CD14-positive monocyte (primary cell): ENCODE data around the gene AJAP1. TPM values are rescaled to one million over a fixed set of nuclear protein-coding genes. Genes with fewer than 3 reads are reported as not detected.
A peak's percentile ranks its signal among the peaks of the same experiment; 100 is the strongest.

ENCODE experiments used
- DNase-seq, 3 donors: peaks; one replicate each; pipeline ENCODE4 v3.0.0-alpha.2; 2011 to 2022
- H2AFZ ChIP-seq: 2 replicates; pipeline ENCODE4 v1.6.0; 2012; ENCODE audit warnings: mild to moderate bottlenecking, low read depth, low read length, inconsistent platforms; ENCODE audit not compliant: insufficient read depth, poor library complexity, severe bottlenecking
- H3K27ac ChIP-seq, 2 donors: 1 replicate in 1 of 2; 2 replicates in 1 of 2; pipeline ENCODE4 v1.5.1; 2012 to 2013; ENCODE audit warnings: low read length in 2 of 2, control low read depth in 1 of 2, inconsistent platforms in 1 of 2, low read depth in 1 of 2, mild to moderate bottlenecking in 1 of 2
- H3K27me3 ChIP-seq, 2 donors: one replicate each; pipeline versions ENCODE4 v1.6.0 to v1.6.1; 2011 to 2013; ENCODE audit warnings: low read length in 2 of 2; ENCODE audit not compliant: control insufficient read depth in 2 of 2, insufficient read depth in 2 of 2
- H3K36me3 ChIP-seq, 2 donors: replicated peaks in 1 of 2; 1 replicate in 1 of 2; 2 replicates in 1 of 2; pipeline versions ENCODE4 v1.5.1 to v1.6.1; 2012 to 2013; ENCODE audit warnings: low read length in 2 of 2, control low read depth in 1 of 2, inconsistent platforms in 1 of 2, mild to moderate bottlenecking in 1 of 2; ENCODE audit not compliant: insufficient read depth in 2 of 2, control insufficient read depth in 1 of 2
- H3K4me1 ChIP-seq, 2 donors: 1 replicate in 1 of 2; 2 replicates in 1 of 2; pipeline versions ENCODE4 v1.5.1 to v1.6.1; 2012 to 2013; ENCODE audit warnings: low read length in 2 of 2, control low read depth in 1 of 2, inconsistent platforms in 1 of 2, mild to moderate bottlenecking in 1 of 2, moderate library complexity in 1 of 2; ENCODE audit not compliant: insufficient read depth in 2 of 2, control insufficient read depth in 1 of 2
- H3K4me2 ChIP-seq: replicated peaks from 2 replicates; pipeline ENCODE3; 2012; ENCODE audit warnings: low read length, moderate library complexity, mild to moderate bottlenecking; ENCODE audit not compliant: poor library complexity, severe bottlenecking; ENCODE audit errors: extremely low read depth
- H3K4me3 ChIP-seq, 3 experiments: fragments of 200-600 bp in 1 of 3; sonication (generic) in 1 of 3; replicated peaks in 1 of 3; 1 replicate in 2 of 3; 2 replicates in 1 of 3; pipeline ENCODE4 v1.5.1; 2011 to 2013; ENCODE audit warnings: low read length in 3 of 3, mild to moderate bottlenecking in 3 of 3, control low read depth in 2 of 3, low read depth in 2 of 3, inconsistent platforms in 1 of 3, moderate library complexity in 1 of 3
- H3K79me2 ChIP-seq: 2 replicates; pipeline ENCODE4 v1.6.0; 2012; ENCODE audit warnings: mild to moderate bottlenecking, control low read depth, inconsistent platforms, low read length, moderate library complexity; ENCODE audit not compliant: insufficient read depth
- H3K9ac ChIP-seq: 2 replicates; pipeline ENCODE4 v1.6.0; 2017; ENCODE audit warnings: low read length, mild to moderate bottlenecking; ENCODE audit not compliant: insufficient read depth, poor library complexity, severe bottlenecking
- H3K9me3 ChIP-seq, 2 donors: replicated peaks in 1 of 2; 1 replicate in 1 of 2; 2 replicates in 1 of 2; pipeline versions ENCODE4 v1.5.1 to v1.6.1; 2012 to 2013; ENCODE audit warnings: low read length in 2 of 2, control low read depth in 1 of 2; ENCODE audit not compliant: control insufficient read depth in 1 of 2, insufficient read depth in 1 of 2
- H4K20me1 ChIP-seq: 2 replicates; pipeline ENCODE4 v1.6.0; 2012; ENCODE audit warnings: mild to moderate bottlenecking, low read length, control low read depth, moderate library complexity; ENCODE audit not compliant: insufficient read depth
- H3K27ac Mint-ChIP-seq, 7 donors: one replicate each; pipeline ENCODE4 v1.8.0; 2020; ENCODE audit warnings: mild to moderate bottlenecking in 7 of 7, mixed read lengths in 7 of 7, moderate library complexity in 6 of 7, inconsistent platforms in 2 of 7
- H3K27me3 Mint-ChIP-seq, 3 donors: one replicate each; pipeline ENCODE4 v1.8.0; 2021 to 2022; ENCODE audit warnings: low read depth in 3 of 3, mild to moderate bottlenecking in 3 of 3, mixed read lengths in 3 of 3, moderate library complexity in 3 of 3, inconsistent platforms in 1 of 3
- H3K36me3 Mint-ChIP-seq, 2 donors: one replicate each; pipeline ENCODE4 v1.8.0; 2020; ENCODE audit warnings: mixed read lengths in 2 of 2, inconsistent platforms in 1 of 2, mild to moderate bottlenecking in 1 of 2
- H3K4me1 Mint-ChIP-seq: one replicate; pipeline ENCODE4 v1.8.0; 2020; ENCODE audit warnings: mild to moderate bottlenecking, mixed read lengths
- H3K4me3 Mint-ChIP-seq, 2 donors: one replicate each; pipeline ENCODE4 v1.8.0; 2020; ENCODE audit warnings: mild to moderate bottlenecking in 2 of 2, mixed read lengths in 2 of 2, moderate library complexity in 1 of 2
- H3K9me3 Mint-ChIP-seq, 7 donors: one replicate each; pipeline ENCODE4 v1.8.0; 2020 to 2022; ENCODE audit warnings: mixed read lengths in 7 of 7, mild to moderate bottlenecking in 6 of 7, moderate library complexity in 6 of 7, inconsistent platforms in 2 of 7
- WGBS: methylation state at CpG from one replicate; pipeline ENCODE4 v1.1.5; 2013; ENCODE audit warnings: missing lambda C conversion rate; ENCODE audit not compliant: insufficient coverage; 5-methylcytosine and 5-hydroxymethylcytosine counted together
- intact Hi-C, 2 donors: fragments of 100-400 bp; cut with micrococcal nuclease; formaldehyde crosslinking; loops; one replicate each; pipeline versions ENCODE4 v1.15.0 to v1.15.1; 2023
- polyA plus RNA-seq, 3 donors: library from polyadenylated mRNA; depleted of rRNA in 1 of 3; unstranded in 2 of 3; stranded (reverse) in 1 of 3; fragments of 300-500 nt in 2 of 3; fragments of >200 nt in 1 of 3; fragmentation: Illumina TruSeq in 2 of 3; gene quantifications; 1 replicate in 2 of 3; 2 replicates in 1 of 3; pipeline ENCODE4 v1.2.3, GENCODE V29; 2012 to 2021
- TF ChIP-seq, protein P1 (sequence below): fragments of 200-600 bp; IDR thresholded peaks from one replicate; pipeline ENCODE4 v1.8.0; 2022; ENCODE audit warnings: antibody characterized with exemption, mild to moderate bottlenecking

The AJAP1 gene
- polyA plus RNA-seq, 3 donors: not detected

DNA sequence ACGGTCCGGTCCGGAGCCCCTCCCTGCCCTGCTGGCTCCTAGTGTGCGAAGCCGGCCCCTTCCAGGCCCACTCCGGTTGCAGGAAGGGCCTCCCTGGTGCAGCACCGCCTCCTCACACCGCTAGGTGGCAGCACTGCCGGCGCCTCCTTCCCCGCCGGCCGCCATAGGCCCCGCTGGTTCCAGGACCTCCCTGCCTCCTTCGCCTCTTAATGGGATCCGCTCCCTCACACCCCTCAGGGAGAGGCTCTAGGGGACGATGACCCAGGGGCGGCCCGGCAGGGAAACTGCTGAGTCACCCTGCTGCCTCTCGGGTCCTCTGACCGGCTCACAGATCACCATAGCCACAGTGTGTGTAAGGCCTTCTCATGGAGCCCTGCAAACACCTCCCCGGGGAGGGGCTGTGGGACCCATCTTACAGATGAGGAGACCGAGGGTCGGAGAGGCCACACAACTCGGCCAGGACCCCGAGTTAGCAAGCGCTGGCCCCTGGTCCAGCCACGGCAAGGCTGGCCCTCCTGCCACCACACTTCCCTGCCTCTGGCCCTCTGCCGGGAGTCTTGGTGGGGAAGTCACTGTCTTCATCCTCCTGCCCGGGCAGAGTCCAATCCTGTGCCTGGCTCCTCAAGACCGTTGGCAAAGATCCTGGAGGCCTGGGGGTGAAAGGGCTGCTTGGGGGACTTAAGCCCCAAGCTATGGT, 1.6 kb upstream of the AJAP1 start:
- Histone ChIP-seq H3K79me2 (no peaks in the 10 kb centered on the region), H3K9me3 (peaks cover 3 to 10% of the 10 kb centered on the region in 2 donors), H4K20me1 (no peaks in the 10 kb centered on the region), H3K4me3 (no peak overlapping the region), H3K9ac (no peak overlapping the region), H2AFZ (no peak overlapping the region), H3K4me2 (no peak overlapping the region), H3K36me3 (no peaks in the 10 kb centered on the region), H3K4me1 (no peaks in the 10 kb centered on the region), H3K27ac (no peak overlapping the region), H3K27me3 (peaks cover 22 to 56% of the 10 kb centered on the region in 2 donors)
- 22% methylated on average over 29 of the region's 31 CpGs for WGBS
- no peaks in the 10 kb centered on the region for H3K4me1 Mint-ChIP-seq
- H3K9me3 Mint-ChIP-seq: peaks cover 0 to 6% (median 0%) of the 10 kb centered on the region in 7 donors
- intact Hi-C loops: loop anchor here in 1 of 2 donors (5.0 kb wide), 1 partner anchor 1325 kb away; no protein-coding TSS in a partner anchor
- H3K36me3 Mint-ChIP-seq: no peaks in the 10 kb centered on the region
- H3K4me3 Mint-ChIP-seq: peak overlapping the region in 1 of 2 donors; percentile 74
- H3K27ac Mint-ChIP-seq: no peak overlapping the region
- peaks cover 36 to 50% (median 38%) of the 10 kb centered on the region in 3 donors for H3K27me3 Mint-ChIP-seq
- TF ChIP-seq, protein P1, sequence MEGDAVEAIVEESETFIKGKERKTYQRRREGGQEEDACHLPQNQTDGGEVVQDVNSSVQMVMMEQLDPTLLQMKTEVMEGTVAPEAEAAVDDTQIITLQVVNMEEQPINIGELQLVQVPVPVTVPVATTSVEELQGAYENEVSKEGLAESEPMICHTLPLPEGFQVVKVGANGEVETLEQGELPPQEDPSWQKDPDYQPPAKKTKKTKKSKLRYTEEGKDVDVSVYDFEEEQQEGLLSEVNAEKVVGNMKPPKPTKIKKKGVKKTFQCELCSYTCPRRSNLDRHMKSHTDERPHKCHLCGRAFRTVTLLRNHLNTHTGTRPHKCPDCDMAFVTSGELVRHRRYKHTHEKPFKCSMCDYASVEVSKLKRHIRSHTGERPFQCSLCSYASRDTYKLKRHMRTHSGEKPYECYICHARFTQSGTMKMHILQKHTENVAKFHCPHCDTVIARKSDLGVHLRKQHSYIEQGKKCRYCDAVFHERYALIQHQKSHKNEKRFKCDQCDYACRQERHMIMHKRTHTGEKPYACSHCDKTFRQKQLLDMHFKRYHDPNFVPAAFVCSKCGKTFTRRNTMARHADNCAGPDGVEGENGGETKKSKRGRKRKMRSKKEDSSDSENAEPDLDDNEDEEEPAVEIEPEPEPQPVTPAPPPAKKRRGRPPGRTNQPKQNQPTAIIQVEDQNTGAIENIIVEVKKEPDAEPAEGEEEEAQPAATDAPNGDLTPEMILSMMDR: peak; percentile 100
- DNase-seq: peak in 2 of 3 donors; percentile 4 to 29

DNA sequence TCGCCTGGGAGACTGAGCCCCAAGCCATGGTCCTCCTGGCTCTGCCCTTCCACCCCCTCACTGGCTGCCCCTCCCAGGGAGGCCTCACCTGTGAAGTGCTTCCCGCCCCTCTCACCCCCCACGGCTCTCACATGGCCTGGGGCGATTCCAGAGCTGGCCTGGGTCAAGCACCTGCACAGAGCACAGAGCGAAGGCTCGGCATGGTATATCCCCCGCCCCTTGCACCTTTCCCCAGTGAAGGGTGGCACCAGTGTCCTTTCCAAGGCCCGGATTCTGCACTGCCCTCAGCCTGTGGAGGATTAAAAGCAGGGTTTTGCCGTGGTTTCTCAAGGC, 1.1 kb upstream of the AJAP1 start:
- Mint-ChIP-seq H3K27me3 (peaks cover 41 to 56% (median 43%) of the 10 kb centered on the region in 3 donors), H3K36me3 (no peaks in the 10 kb centered on the region), H3K4me3 (peak overlapping the region in 1 of 2 donors; percentile 74), H3K27ac (no peak overlapping the region), H3K4me1 (no peaks in the 10 kb centered on the region), H3K9me3 (peaks cover 0 to 6% (median 0%) of the 10 kb centered on the region in 7 donors)
- H3K4me3 ChIP-seq: no peak overlapping the region
- no peak overlapping the region for H2AFZ ChIP-seq
- no peak for DNase-seq
- no peaks in the 10 kb centered on the region for H3K36me3 ChIP-seq
- no peak overlapping the region for H3K27ac ChIP-seq
- no peaks in the 10 kb centered on the region for H4K20me1 ChIP-seq
- H3K4me2 ChIP-seq: no peak overlapping the region
- H3K9ac ChIP-seq: no peak overlapping the region
- no peaks in the 10 kb centered on the region for H3K79me2 ChIP-seq
- peaks cover 22 to 61% of the 10 kb centered on the region in 2 donors for H3K27me3 ChIP-seq
- H3K4me1 ChIP-seq: no peaks in the 10 kb centered on the region
- TF ChIP-seq, protein P1: no peak
- peaks cover 3 to 10% of the 10 kb centered on the region in 2 donors for H3K9me3 ChIP-seq
- intact Hi-C loops: loop anchor here in 1 of 2 donors (5.0 kb wide), 1 partner anchor 1324 kb away; no protein-coding TSS in a partner anchor
- WGBS: 22% methylated on average over 7 of the region's 9 CpGs
